HG03342 (cell line): ENCODE measurements around the gene AHNAK.
A peak's percentile ranks its signal among the peaks of the same experiment; 100 is the strongest.
"Not testable (repeated sequence)": the region's sequence is repeated elsewhere in the genome, so short reads cannot be mapped to it uniquely, and the experiment has no call there.

Experiments used
- ATAC-seq: cut with Tn5 transposase; IDR thresholded peaks from one replicate; pipeline ENCODE4 v1.9.1; 2021; ENCODE audit warnings: mild to moderate bottlenecking, moderate library complexity; ENCODE audit not compliant: unreplicated experiment

The AHNAK gene, protein sequence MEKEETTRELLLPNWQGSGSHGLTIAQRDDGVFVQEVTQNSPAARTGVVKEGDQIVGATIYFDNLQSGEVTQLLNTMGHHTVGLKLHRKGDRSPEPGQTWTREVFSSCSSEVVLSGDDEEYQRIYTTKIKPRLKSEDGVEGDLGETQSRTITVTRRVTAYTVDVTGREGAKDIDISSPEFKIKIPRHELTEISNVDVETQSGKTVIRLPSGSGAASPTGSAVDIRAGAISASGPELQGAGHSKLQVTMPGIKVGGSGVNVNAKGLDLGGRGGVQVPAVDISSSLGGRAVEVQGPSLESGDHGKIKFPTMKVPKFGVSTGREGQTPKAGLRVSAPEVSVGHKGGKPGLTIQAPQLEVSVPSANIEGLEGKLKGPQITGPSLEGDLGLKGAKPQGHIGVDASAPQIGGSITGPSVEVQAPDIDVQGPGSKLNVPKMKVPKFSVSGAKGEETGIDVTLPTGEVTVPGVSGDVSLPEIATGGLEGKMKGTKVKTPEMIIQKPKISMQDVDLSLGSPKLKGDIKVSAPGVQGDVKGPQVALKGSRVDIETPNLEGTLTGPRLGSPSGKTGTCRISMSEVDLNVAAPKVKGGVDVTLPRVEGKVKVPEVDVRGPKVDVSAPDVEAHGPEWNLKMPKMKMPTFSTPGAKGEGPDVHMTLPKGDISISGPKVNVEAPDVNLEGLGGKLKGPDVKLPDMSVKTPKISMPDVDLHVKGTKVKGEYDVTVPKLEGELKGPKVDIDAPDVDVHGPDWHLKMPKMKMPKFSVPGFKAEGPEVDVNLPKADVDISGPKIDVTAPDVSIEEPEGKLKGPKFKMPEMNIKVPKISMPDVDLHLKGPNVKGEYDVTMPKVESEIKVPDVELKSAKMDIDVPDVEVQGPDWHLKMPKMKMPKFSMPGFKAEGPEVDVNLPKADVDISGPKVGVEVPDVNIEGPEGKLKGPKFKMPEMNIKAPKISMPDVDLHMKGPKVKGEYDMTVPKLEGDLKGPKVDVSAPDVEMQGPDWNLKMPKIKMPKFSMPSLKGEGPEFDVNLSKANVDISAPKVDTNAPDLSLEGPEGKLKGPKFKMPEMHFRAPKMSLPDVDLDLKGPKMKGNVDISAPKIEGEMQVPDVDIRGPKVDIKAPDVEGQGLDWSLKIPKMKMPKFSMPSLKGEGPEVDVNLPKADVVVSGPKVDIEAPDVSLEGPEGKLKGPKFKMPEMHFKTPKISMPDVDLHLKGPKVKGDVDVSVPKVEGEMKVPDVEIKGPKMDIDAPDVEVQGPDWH (N-terminal part only)

DNA sequence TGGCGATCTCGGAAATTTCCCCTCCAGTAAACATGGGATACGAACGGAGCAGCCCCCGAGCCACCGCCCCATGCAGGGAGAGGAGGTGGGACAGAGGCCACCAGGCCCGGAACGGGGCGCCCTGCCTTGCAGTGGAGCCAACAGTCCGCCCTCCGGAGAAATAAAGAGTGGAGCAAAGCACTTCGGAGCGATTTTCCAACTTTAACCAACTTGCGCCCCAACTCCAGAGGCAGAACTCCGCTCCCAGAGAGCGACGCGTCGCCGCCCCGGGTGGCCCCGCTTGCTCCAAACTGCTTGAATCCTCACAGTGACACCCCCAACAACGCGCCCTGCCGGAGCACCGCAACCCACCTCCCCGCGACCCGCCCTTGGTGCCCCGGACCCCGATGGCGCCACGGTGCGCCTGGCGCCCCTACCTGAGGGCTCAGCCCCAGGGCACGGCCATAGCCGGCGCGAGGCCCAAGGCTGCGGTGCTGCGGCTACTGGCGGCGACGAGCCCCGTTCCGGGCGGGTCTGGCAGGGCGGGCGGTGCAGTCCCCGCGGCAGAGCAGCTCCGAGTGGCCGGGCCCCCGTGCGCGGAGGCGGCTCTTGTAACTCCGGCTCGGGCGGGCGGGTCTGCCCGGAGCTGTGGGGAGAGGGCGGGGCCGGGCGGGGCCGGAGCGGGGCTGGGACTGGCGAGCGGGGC is at the start of gene AHNAK:
AHNAK (minus strand) TSS at position 563 of the 685 bp plus-strand sequence. CDS start 10,708 bp downstream, outside the sequence.
- peak; percentile 37 for ATAC-seq

DNA sequence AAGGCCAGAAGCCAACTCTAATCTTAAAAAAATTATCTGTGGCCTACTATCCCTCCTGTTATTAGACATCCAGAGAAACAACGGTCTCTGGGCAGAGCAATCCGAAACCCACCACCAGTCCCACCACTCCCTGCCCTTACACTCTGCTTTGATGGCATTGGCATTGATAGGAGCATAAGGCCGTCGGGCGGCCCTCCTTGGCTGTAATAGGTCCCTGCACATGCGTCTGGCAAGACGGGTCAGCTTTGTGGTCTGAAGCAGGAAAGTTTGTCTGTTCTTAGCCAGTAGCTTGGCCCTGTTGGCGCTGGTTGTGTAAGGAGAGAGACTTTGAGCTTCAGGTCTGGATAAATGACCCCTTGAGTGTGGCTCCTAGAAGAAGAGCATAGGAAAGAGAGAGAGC is 48.5 kb upstream of the AHNAK start:
- ATAC-seq, result no peak

DNA sequence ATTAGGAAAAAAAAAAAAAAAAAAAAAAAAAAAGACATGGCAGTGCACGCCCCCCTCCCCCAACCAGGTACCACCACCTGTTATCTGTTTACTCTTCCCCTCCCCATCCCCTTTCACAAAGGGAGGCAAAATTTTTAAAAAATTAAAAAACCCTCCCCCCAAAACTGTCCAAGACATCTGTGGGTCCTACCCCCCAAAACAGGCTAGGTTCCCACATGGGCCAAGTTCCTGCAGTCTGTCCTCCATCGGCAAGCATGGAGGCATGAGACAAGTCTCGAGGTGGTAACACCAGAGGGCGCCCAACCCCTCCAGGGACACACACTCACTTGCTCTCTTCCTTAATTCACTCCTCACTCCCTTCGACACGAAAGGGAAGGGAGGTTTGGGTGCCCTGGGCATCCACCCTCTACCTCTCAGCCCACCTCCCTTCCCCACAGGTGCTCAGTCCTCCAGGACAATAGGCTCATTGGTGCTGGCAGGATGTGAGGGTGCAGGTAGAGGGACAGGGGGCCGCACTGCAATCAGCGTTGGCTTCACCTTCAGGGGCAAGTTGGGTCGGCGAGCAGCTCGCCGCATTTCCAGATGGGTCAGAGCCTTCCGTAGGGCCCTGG is 46.9 kb upstream of the AHNAK start:
- ATAC-seq, result no peak

DNA sequence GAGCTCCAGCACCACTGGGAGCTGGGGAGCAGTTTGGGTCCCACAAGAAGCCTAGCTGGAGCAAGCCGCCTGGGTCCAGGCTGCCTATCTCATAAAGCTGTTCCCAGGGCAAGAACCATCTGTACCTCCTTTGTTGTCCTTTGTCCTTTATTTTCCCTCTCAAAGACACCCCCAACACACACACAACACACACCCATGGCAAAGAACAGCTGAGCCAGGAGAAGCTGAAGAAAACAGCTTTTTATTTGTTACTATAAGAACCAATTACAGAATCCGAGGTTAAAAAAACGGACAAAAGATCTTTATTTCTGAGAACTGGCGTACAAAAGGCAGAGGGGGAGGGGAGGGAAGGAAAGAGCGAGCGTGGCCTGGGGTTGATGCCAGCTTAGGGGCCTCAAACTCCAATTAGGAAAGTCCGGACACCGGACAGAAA is 46.4 kb upstream of the AHNAK start:
- ATAC-seq, result no peak

DNA sequence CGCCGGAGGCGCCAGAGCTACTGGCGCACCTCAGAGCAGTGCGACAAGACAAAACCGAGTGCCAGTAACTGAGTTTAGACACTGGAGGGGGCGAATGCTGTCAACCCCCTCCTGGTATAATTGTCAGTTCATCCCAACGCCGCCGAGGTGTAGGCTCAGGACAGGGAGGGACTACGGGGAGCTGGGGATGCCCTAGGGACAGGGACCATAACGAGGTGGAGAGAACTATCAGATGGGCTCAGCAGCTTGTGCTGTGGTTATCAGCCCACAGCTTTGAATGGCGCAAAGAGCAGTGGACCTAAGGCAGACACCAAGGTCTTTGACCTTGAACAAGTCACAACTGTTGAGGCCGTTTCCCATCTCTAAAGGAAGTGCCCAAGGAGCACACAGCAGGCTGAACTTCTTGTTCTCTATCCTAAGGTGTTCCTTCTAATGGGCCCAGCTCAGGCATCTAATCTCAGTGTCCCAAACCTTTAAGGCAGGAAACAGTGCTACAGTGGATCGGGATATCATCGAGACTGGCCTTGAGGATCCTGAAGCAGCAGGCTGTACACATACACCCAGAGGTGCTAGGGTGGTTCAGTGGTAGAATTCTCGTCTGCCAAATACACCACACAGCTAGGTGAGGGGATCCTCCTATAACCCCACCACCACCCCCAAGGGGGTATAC is 45.7 kb upstream of the AHNAK start:
- ATAC-seq, result no peak

DNA sequence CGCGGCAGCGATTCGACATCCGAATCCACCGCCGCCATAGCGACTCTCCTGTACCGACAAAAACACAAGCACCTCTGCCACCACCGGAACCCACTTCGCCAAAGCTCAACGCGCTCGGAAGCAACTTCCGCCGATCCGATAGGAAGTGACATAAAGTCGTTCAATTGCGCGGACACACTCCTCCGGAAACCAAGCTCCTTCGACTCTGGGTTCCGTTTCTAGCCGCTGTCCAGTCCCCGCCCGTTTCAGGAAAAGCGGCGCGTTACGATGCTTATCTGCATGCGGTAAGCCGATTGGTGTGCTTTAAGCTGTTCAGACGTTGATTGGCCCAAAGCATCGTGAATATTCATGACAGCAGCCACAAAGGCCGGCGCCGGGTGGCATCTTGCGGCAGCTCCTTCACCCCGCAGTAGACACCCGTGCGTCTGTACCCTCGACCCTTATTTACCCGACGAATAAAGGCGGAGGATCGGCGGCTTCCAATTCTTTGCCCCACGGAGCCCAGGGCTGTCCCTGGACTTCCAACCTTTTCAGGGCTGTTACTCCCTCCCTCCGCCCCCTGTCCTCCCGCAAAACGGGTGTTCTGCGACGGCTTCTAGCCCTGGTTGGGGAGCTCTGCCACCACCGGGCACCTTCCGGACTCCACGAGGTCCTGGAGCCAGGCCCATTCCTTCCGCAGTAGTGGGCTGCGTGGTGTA is 45.0 kb upstream of the AHNAK start, which contains the start of gene TUT1:
TUT1 (minus strand) TSS at position 76 of the 698 bp plus-strand sequence; CDS start at position 38, 38 bp downstream.
- ATAC-seq, result peak; percentile 83

DNA sequence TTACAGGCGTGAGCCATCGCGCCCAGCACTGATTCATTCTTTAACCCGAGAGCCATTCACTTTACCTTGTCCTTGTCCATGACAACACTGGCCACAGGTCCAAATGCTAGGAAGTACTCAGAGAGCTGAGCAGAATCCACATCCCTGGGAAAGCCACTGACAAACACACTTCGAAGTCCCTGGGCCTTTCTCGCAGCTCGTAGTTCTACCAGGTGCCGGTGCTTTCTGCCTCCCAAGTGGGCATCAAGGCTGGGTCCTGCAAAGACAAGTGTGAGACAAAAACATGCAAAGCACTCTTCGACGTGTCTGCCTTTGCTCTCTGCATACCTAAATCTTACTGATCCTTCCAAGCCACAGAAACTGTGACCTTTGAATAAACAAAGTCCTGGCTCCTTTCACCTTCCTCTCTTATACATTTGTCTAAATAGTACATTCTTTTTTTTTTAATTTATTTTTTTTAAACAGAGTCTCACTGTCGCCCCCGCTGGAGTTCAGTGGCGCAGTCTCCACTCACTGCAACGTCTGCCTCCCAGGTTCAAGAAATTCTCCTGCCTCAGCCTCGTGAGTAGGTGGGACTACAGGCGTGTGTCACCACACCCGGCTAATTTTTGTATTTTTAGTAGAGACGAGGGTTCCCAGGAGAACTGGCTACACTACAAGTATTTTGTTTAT is 42.5 kb upstream of the AHNAK start:
- no peak for ATAC-seq

DNA sequence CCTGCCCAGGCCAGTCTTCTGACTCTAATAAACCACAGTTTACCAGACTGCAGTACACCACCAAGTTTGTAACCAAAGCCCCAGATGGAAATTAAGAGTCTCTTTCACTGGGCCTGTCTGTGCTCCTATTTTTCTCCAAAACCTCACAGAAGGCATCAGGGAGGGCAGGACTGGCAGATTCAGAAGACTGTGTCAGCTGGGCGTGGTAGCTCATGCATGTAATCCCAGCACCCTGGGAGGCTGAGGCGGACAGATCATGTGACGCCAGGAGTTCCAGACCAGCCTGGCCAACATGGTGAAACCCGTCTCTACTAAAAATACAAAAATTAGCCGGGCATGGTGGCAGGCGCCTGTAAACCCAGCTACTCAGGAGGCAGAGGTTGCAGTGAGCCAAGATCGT is 38.8 kb upstream of the AHNAK start:
- not testable (repeated sequence) for ATAC-seq

DNA sequence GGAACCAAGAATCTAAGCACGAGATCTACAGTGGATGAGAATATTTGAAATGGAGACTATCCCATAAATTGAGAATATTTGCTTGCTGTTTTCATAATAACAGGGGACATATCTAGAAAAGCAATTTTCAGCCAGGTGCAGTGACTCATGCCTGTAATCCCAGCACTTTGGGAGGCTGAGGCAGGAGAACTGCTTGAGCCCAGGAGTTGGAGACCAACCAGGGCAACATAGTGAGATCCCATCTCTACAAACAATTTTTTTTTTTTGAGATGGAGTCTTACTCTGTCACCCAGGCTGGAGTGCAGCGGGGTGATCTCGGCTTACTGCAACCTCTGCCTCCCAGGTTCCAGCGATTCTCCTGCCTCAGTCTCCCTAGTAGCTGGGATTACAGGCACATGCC is 35.1 kb upstream of the AHNAK start:
- ATAC-seq, result not testable (repeated sequence)

DNA sequence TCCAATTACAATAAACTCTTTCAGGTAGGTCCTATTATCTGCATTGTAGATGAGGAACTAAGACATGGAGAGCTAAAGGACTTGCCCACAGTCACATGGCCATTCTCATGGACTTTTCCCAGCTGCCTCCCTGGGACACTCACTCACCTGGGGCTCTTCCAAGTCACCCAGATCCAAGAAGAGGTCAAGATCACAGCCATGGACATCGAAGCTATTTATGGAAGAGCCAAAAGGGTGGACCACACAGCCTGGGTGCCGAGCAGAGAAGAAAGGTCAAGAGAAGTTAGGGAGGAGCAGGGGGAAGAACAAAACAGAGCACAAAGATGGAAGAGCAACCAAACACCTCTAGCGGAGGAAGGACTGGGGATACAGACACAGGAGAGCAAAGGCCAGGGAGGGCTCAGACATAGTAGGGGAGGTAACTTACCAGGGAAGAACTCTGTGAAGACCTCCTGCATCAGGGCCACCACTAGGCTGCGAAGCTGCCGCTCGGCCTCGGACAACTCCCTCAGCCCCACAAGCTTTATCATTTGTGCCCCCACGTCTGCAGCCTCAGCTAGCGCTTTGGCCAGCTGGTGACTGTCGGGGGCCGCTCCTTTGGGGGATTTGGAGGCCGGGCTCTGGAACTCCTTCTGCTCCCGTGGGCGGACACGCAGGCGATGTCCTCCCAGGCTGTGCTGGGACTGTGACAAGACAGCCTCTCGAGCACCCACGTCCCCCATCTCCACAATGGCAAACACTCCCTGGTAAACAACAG is 34.5 kb upstream of the AHNAK start:
- no peak for ATAC-seq

DNA sequence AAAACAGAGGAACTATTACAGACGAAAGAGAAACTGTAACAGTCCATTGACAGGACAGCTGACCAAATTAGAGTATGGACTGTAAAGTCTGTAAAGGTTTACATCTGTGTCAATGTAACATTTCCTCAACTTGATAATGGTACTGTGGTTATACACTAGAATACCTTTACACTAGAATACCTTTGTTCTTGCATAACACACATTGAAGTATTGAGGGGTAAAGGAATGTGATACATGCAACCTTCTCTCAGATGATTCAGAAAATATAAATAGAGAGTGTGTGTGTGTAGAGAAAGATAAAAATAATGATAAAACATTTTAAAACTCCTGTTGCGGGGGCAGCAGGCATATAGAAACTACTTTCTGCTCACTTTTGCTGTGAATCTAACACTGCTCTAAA is 32.6 kb upstream of the AHNAK start:
- no peak for ATAC-seq

DNA sequence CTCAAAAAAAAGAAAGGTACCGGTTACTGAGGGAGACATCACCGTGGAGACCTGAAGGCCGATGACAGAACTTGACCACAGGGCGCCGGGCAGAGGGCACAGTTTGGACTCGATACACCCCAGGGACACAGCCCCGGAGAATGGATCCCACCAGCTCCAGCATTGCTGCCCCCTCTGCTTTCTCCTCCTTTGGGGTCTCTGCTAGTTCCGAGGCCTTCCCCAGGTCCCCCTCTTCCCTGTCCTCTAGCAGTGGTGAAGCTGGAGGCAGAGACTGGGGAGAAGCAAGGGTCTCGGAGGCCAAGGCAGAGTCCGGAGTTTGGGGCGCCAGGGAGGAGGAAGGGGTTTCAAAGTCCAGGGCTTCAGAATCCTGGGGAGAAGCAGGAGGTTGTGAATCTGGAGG is 31.9 kb upstream of the AHNAK start:
- ATAC-seq, result no peak

DNA sequence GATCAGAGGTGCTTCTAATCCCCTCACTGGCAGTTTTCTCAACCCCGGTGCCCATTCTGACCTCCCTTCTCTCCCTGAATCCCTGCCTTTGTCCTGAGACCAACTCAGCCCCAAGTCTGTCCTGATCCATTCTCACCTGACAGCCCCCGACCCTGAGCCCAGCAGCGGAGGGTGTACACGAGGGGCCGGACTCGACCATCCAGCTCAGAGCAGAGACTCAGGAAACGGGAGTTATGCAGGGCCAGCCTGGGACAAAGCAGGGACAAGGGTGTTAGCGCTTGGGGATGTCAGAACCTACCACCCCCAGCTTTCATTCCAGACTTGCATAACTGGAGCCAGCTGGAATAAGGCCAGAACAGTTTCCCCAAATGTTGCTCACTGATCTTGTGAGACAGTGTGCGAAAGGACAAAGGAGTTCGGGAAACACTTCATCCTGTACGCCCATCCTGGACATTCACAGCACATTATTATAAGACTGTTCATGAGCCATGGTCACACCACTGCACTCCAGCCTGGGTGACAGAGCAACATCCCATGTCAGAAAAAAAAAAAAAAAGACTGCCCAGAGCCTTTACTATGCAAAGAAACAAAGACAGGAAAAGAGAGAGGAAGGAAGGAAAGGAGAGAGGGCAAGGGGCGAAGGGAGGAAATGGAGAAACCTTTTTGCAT is 30.6 kb upstream of the AHNAK start:
- no peak for ATAC-seq

DNA sequence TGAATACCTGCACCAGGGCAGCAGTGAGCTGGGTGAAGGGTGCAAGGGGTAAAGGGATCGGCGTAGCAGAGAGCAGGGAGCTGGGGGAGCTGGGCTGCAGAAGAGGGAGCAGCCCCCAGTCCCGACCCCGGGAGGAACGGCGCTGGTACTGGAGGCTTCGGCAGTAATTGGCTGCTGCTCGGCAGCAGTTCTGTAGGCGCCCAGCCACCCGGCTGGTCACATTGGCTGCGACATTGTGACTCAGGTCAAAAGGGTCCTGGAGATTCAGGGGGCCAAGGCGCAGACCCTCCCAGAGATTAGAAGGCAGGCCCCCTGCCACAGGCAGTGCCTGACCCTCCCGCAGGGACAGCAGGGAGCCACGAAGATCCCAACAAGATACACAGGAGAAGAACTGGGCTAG is 29.2 kb upstream of the AHNAK start:
- ATAC-seq, result no peak

DNA sequence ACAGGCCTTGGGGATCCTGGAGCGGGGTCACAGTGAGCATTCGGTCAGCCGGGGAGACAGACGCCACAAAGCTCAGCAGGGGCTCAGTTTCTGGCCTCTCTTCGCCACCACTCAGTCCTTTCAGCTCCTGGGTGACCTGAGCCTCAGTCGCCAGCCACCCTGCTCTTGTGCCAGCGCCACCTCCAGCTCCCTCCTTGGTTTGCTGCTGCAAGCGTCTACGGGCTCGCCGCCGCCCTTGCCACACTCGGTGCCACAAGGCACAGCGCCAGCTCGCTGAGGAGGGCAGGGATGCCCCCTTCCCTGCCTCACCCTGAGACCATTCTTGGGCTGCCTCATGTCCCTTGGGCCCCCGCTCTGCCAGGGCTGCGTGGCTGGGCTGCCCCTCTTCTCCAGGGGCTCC is 28.6 kb upstream of the AHNAK start:
- ATAC-seq, result no peak

DNA sequence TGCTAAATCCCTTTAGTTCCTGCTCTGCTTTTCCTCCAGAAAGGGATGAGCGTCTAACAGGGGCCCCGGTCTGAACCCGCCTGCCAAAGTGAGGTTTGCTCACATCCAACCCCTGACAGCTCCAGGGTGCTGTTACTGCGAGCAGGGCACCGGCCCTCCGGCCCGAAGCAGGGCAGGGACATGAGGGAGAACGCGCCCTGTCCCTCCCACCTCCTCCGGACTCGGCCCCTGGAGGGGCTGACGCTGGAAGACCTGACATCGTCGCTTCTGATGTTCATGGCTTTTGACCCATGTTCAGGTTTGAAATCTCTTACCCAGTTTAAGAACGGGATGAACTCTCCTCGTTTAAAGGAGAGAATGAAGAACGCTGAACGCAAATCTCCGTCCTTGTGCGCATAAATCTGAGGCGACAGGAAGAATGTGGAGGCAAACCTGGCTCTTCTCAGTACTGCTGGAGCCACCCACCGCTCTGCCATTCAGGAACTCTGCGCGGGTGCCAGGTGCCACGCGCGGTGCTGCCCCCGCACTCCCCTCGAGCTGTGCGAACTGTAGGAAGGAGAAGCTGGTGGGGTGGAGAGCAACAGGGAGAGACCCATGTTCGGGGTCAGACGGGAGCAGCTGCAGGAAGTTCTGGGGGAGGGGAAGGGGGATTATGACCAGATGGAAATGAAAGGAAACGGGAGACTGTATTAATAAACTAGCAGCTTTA is 27.9 kb upstream of the AHNAK start:
- ATAC-seq, result peak; percentile 9
